Chondrocyte (in vitro differentiated cells): ENCODE data around the gene KTN1. TPM values are rescaled to one million over a fixed set of nuclear protein-coding genes. Genes with fewer than 3 reads are reported as not detected.

Source experiments
- DNase-seq: peaks from one replicate; pipeline ENCODE4 v3.0.0; 2021; ENCODE audit warnings: mixed read lengths, low spot score
- H3K27ac Mint-ChIP-seq: one replicate; pipeline ENCODE4 v1.8.0; 2021; ENCODE audit warnings: mild to moderate bottlenecking, moderate library complexity, mixed read lengths; ENCODE audit not compliant: unreplicated experiment
- H3K27me3 Mint-ChIP-seq: 2 replicates; pipeline ENCODE4 v1.8.0; 2021; ENCODE audit warnings: low read depth, mixed read lengths
- H3K36me3 Mint-ChIP-seq: 2 replicates; pipeline ENCODE4 v1.8.0; 2021; ENCODE audit warnings: low read depth, mixed read lengths
- H3K4me1 Mint-ChIP-seq: 2 replicates; pipeline ENCODE4 v1.8.0; 2021; ENCODE audit warnings: low read depth, mild to moderate bottlenecking, mixed read lengths
- H3K4me3 Mint-ChIP-seq: one replicate; pipeline ENCODE4 v1.8.0; 2021; ENCODE audit warnings: mild to moderate bottlenecking, moderate library complexity, mixed read lengths; ENCODE audit not compliant: unreplicated experiment
- H3K9me3 Mint-ChIP-seq: 2 replicates; pipeline ENCODE4 v1.8.0; 2021; ENCODE audit warnings: low read depth, mixed read lengths
- CTCF ChIP-seq: fragments of 200-600 bp; sonication (generic); IDR thresholded peaks from 2 replicates; pipeline ENCODE4 v1.5.0; 2021; ENCODE audit warnings: antibody characterized with exemption, mild to moderate bottlenecking, moderate library complexity
- total RNA-seq: library from RNA; stranded (reverse); gene quantifications from 3 replicates; pipeline ENCODE4 v1.2.1, GENCODE V29; 2021

The KTN1 gene
- total RNA-seq, 1 donor from 2014 or later, result 137 TPM

- Mint-ChIP-seq H3K27ac (no peak overlapping the region), H3K4me1 (no peaks in the 10 kb centered on the region), H3K9me3 (peaks cover 8% of the 10 kb centered on the region), H3K4me3 (no peak overlapping the region), H3K27me3 (no peaks in the 10 kb centered on the region), H3K36me3 (peaks cover 5% of the 10 kb centered on the region)
- TF ChIP-seq CTCF, result no peak
- DNase-seq, result no peak
These were observed 124.6 kb downstream of the KTN1 start for GRCh38 chr14:55704654-55705053.

GRCh38 chr14:55705651-55706364 lies 125.8 kb downstream of the KTN1 start:
- Mint-ChIP-seq H3K27me3 (no peaks in the 10 kb centered on the region), H3K9me3 (peaks cover 6% of the 10 kb centered on the region), H3K4me1 (peaks cover 4% of the 10 kb centered on the region), H3K27ac (no peak overlapping the region), H3K4me3 (no peak overlapping the region), H3K36me3 (peaks cover 3% of the 10 kb centered on the region)
- DNase-seq, result no peak
- no peak for TF ChIP-seq CTCF

- DNase-seq, result no peak
- peaks cover under 1% of the 10 kb centered on the region for H3K36me3 Mint-ChIP-seq
- no peak overlapping the region for H3K27ac Mint-ChIP-seq
- H3K4me1 Mint-ChIP-seq, result peaks cover 4% of the 10 kb centered on the region
- no peak overlapping the region for H3K4me3 Mint-ChIP-seq
- peaks cover under 1% of the 10 kb centered on the region for H3K9me3 Mint-ChIP-seq
- no peaks in the 10 kb centered on the region for H3K27me3 Mint-ChIP-seq
- TF ChIP-seq CTCF, result no peak
These were observed 126.3 kb downstream of the KTN1 start for GRCh38 chr14:55706365-55706684.

- no peaks in the 10 kb centered on the region for H3K36me3 Mint-ChIP-seq
- H3K27ac Mint-ChIP-seq, result no peak overlapping the region
- no peak overlapping the region for H3K4me3 Mint-ChIP-seq
- H3K4me1 Mint-ChIP-seq, result peaks cover 4% of the 10 kb centered on the region
- no peak for DNase-seq
- no peaks in the 10 kb centered on the region for H3K9me3 Mint-ChIP-seq
- H3K27me3 Mint-ChIP-seq, result no peaks in the 10 kb centered on the region
- no peak for TF ChIP-seq CTCF
These were observed 126.9 kb downstream of the KTN1 start for GRCh38 chr14:55706893-55707292.

GRCh38 chr14:55707365-55707804 lies 127.4 kb downstream of the KTN1 start:
- Mint-ChIP-seq H3K36me3 (no peaks in the 10 kb centered on the region), H3K4me3 (no peak overlapping the region), H3K27me3 (no peaks in the 10 kb centered on the region), H3K27ac (no peak overlapping the region), H3K9me3 (no peaks in the 10 kb centered on the region), H3K4me1 (peaks cover 4% of the 10 kb centered on the region)
- TF ChIP-seq CTCF, result peak; percentile 97
- no peak for DNase-seq
